Islet of Langerhans (tissue), 1 donor: ENCODE data around the gene LAMTOR4.

Experiments used
- FAIRE-seq: peaks from one replicate; lab custom pipeline; 2011; peaks lifted over from hg19 to GRCh38; lab: Jason Lieb, UNC

LAMTOR4 gene

DNA sequence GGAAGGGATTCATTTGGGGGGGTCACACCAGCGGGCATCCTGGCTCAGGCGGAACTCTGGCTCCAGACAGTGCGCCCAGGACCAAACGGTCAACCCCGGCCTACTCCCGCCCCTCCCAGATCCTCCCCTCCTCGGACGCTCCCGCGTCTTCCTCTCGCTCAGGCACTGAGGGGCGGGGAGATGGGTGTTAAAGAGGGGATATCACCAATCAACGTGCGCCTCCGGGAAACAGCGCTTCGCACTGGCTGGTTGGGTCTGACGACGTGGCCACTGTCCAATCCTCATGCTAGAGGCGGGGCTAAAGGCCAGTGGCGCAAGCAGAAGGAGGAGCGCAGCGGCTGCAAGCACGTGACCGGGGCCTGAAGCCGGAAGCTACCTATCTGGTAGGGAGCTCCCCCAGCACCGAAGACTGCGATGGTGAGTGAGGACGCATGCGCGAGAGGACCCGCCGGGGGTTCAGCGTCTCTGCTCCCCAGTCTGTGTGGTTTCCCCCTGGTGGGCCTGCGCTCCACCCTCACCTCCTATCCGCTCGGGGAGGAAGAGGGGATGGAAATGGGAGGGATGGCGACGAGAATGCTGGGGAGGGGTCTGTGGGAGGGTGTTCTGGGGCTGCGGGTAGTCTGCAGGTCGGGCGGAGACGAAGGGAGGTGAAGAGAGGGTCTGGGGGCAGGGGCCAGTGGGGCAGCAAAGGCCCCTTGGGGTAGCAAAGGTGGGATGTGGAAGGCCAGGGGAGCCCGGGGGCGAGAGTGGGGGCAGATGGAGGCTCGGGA, at the start of gene LAMTOR4:
TSS of gene LAMTOR4 (plus strand) at position 360 of the 770 bp plus-strand sequence. CDS start at position 415, 55 bp downstream.
- no peak for FAIRE-seq

DNA sequence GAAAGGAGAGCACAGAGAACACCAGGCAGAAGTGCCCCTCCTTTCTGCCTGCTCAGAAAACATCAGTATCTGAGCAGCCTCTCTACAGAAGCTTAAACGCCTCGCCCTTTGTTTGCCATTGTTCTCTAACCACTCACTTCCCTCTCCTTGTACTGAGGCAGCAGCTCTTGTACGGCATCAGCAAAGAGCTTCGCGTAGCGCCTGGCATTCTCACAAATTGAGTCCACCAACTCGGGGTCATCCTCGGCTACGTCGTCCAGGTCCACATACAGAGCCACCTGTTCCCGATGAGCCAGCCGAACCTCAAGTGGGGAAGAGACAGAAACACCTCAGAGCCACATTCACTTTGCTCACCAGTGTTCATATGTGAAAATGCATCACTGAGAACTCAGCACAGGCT, 49.3 kb upstream of the LAMTOR4 start:
- no peak for FAIRE-seq

DNA sequence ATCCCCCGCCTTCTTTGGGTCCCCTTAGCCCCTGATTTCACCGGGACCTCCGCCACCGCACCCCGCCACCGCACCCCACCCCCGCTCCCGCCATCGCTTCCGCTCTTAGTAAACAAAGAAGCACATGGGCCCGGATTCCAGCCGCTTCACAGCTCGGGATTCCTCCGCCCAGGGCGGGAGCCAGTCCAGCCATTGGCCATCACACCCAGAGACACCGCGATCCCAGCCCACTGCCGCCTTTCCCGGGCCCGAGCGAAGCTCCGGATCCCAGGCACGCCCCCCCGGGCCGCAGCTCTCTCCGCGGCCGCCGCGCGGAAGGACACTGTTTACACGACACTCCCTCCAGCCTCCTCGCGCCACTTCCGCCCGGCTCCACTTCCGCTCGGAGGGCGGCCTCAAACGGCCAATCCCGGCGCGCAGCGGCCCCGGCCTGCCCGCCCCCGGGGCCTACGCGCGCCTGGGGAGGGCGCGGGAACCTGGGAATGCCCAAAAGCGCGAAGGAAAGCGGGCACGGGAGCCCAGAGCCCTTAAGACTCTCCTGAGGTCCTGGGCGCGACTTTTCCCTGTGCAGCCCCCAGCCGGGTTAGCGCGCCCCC, 48.2 kb upstream of the LAMTOR4 start:
- FAIRE-seq: no peak

DNA sequence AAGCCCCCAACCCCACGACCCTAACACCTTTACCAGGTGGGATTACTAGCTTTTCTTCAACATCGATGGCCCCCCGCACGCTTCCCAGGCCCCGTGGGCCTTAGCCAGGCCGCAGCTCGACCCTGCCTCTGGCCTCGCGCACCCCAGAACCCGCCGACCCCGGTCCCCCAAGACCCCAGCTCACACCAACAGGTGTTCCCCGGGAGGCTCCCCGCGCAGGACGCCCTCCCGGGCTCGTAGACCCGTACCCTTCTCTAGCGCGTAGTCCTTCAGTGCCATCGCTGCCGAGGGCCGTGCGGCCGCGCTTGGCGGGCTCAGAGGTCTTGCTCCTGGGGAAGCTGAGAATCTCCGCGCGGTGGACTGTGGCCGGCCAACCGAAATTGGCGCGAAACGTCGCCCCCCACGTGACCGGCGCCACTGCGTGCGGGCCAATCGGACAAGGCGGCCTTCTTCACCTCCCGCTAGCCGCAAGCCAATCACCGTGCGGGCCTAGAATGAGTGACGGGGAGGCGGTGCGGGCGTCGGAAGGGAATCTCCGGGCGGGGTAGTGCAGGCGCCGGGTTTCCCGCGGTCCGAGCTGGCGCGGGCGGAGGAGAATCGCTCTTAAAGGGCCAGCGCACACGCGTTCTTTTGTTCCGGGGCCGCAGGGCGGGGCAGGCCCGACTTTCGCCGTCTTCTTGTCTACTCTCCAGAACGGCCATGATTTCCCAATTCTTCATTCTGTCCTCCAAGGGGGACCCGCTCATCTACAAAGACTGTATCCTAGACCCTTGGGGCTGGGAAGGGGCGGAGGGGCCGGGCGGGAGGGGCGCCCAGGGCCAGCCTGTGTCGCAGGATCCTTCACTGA, 47.5 kb upstream of the LAMTOR4 start, which contains the start of the genes AP4M1 and MCM7:
TSS of gene AP4M1 (plus strand) at position 628 of the 847 bp plus-strand sequence. CDS start at position 700, 72 bp downstream.
TSS of gene MCM7 (minus strand) at position 382 of the 847 bp plus-strand sequence. CDS start at position 279, 103 bp downstream.
- no peak for FAIRE-seq

DNA sequence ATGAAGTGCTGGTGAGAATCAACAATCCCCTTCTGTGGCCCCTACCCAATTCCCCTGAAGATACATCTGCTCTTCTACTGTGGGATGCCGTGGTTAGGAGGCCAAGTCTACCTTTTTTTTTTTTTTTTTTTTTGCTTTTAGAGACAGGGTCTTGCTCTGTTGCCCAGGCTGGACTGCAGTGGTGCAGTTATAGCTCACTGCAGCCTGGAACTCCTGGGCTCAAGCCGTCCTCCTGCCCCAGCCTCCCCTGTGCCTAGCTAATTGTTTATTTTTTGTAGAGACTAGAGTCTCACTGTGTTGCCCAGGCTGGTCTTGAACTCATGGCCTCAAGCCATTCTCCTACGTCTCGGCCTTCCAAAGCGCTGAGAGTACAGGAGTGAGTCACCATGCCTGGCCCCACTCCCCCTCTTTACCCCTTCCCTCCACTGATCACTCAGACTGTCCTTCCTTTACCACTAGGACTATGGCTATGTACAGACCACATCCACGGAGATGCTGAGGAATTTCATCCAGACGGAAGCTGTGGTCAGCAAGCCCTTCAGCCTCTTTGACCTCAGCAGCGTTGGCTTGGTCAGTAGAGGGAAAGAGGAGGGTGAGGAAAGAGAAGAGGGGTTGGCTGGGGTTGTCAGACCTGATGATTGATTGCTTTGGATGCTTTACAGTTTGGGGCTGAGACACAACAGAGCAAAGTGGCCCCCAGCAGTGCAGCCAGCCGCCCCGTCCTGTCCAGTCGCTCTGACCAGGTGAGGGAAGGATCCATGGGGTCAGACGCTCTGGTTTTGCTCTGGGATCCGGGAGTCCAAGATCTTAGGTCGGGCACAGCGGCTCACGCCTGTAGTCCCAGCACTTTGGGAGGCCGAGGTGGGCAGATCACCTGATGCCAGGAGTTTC, 45.5 kb upstream of the LAMTOR4 start:
- no peak for FAIRE-seq

DNA sequence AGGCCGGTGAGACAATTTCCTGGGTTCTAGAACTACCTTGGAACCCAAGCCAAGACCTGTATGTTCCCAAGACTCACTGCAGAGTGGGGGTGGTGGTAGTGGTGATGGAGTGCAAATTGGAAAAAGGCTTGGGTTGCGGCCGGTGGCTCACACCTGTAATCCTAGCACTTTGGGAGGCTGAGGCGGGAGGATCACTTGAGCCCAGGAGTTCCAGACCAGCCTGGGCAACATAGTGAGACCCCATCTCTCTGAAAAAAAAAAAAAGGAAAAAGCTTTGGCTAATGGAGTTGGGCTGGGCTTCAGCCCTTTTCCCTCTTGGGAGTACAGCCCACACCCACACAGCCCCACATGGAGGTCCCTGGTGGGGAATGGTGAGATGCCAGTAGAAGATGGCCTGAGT, 43.2 kb upstream of the LAMTOR4 start:
- FAIRE-seq: no peak

DNA sequence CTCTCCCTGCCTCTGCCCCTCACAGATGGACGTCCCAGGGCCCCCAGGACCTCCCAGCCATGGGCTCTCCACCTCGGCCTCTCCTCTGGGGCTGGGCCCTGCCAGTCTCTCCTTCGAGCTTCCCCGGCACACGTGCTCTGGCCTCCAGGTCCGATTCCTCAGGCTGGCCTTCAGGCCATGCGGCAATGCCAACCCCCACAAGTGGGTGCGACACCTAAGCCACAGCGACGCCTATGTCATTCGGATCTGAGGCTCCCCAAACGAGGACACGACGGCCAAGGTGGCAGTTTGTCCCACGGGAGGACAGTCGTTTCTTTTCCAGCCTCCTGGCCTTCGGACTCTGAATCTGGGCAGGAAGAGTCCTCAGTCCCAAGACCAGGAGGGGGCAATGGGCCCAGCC, 42.1 kb upstream of the LAMTOR4 start:
- FAIRE-seq: no peak

DNA sequence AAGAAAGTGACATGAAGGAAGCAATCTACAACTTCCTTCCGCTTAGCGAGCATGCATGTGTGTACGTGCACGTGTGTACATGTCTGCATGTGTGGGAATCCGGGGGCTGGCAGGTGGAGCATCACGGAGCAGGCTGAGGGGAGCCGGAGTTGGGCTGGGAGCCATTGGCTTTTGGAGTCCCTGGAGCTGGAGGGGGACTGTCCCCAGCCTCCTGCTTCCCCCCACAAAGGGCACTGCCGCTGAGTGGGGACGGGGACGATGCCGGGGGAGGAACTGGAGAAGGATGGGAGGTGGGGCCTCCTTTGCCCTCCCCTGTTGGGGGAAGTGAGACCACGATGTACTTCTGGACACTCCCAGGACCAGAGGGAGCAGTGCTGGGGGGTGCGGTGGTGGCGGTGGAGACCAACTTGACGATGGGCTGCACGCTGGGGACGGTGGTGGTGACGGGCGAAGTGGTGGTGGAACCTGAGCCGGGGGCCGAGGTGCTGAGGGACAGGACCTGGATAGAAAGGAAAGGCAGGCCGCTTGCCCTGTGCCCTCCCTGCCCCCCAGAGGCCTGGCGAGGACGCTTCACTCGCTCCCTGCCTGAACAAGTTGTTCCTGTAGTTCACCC, 41.5 kb upstream of the LAMTOR4 start:
- no peak for FAIRE-seq

DNA sequence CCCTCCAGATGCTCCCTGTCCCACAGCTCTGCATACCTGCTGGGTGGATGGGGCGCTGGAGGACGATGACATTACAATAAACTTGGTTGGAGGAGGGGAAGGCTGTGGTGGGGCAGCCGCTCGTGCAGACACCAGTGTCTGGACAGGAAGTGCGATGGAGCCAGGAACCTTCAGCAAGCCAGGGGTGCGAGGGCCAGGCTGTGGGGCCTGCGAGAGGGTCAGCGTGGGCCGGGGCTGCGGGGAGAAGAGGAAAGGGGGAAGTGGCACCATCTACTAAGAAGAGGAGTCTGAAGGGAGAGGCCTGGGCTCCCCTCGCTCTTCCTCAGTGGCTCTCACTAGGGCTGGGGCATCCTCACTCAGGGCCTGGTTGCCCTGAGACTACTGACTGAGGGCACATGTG, 40.8 kb upstream of the LAMTOR4 start:
- no peak for FAIRE-seq

DNA sequence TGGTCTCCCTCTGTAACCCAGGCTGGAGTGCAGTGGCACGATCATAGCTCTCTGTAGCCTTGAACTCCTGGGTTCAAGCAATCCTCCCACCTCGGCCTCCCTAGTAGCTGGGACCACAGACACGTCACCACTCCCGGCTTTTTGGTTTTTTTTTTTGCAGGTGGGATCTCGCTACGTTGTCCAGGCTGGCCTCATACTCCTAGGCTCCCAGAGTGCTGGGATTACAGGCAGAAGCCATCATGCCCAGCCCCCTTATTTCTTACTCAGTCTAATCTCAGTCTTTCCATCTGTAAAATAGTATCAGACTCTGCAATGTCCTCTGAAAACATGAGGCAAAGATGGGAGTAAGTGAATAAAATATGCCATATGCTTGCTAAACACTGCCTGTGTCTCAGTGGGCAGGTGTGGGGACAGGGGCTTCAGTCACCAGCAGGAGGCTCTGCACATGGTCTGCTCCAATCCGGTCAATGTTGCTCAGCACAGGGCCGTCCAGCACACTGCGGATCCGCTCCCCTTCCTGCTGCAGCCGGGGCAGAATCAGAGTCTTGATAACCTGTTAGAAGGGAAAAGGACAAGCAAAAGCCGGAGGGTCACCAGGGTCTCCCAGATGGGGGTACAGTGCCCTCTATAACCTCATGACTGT, 39.1 kb upstream of the LAMTOR4 start:
- FAIRE-seq: no peak

DNA sequence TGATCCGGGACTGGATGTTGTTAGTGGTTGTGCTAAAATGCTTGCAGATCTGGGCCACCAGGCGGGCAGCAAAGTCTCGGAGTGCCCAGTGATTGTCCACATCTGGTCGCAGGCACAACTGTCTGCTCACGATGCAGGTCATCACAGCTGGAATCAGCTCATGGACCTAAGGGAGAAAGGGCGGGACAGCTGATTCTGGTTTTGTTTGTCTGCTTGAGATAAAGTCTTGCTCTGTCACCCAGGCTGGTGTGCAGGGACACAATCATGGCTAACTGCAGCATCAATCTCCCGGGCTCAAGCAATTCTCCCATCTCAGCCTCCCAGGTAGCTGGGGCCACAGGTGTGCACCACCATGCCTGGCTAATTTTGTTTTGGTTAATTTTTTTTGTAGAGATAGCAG, 37.6 kb upstream of the LAMTOR4 start:
- FAIRE-seq: no peak

DNA sequence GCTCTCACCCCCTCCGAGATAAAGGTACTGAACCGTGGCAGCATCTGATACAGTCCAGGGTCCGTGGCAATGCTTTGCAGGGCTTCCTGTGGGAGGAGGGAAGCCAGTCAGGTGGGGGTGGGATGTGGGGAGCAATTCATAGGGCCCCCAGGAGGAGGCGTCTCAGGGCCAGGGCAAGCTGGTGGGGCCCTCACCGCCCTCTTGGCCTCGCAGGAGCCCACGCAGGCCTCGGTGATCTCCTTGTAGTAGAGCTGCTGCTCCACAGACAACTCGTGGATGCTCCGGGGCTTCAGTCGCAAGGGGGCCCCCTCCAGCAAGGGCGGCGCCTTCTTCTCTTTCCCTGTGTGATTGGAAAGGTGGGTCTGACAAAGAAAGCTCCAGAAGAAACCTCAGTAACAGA, 36.8 kb upstream of the LAMTOR4 start:
- no peak for FAIRE-seq

DNA sequence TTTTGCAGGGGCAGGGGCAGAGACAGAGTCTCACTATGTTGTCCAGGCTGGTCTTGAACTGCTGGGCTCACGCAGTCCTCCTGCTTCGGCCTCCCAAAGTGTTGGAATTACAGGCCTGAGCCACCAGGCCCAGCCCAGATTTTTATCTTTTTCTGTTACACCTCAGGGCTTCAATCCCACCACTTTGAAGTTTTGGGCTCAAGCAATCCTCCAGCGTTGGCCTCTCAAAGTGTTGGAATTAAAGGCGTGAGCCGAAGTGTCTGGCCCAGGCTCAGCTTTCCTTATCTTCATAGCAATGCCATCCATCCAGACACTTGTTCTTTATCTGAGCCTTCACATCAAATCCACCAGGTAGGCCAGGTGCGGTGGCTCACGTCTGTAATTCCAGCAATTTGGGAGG, 33.7 kb upstream of the LAMTOR4 start:
- FAIRE-seq: no peak

DNA sequence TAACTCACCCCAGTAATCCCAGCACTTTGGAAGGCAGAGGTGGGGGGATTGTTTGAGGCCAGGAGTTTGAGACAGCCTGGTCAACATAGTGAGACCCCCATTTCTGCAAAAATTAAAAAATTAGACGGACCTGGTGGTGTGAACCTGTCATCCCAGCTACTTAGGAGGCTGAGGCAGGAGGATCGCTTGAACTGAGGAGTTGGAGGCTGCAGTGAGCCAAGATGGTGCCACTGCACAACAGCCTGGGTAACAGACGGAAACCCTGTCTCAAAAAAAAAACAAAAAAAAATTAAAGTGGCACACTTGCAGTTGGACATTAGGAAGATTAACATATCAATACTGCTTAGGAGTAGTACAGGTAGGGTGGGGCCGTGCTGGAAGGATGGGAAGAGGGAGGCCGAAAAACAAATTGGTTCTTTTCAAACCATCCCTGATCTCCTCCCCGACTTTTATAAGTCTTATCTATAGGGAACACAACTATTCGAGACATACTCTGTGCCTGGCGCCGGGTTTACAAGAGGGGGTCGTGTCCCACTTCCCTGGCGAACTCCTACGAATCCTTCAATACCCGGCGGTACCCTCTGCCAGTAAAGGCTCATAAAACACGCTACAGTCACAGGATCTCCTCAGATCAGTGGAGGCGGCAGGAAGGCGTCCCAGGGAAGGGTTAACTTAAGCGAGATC, 30.2 kb upstream of the LAMTOR4 start:
- FAIRE-seq: no peak

DNA sequence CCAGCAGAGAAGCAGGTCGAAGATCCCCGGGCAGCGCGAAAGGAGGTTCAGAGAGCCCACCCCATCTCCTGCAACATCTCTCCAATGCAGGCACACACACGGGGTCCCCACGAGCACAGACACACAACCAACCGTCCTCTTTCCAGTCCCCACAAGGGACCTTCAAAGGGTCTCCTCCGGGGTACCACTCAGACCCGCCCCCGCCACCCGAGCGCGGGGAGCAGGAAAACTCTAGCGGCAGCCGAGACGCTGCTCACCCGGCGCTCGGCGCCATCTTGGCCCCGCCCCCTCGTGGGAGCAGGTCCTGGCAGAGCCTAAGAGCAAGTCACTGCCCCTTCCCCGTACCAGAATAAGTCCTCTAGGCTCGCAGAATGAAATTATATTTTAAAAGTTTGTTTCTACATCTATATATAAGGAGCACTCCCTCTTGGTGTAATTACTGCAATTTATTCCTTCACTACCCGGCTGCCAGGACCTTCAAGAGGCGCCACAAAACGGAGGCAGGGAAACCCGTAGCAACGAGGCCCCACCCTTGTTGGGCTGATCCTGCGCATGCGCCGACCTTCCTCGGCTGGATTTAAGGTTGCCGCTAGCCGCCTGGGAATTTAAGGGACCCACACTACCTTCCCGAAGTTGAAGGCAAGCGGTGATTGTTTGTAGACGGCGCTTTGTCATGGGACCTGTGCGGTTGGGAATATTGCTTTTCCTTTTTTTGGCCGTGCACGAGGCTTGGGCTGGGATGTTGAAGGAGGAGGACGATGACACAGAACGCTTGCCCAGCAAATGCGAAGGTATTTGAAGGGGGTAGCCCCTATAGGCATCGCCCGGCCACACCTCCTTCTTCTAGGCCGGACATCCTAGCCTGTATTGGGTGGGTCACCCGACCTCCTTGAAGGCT, 29.4 kb upstream of the LAMTOR4 start, which contains the start of the genes CNPY4 and TAF6:
TSS of gene CNPY4 (plus strand) at position 563 of the 898 bp plus-strand sequence. CDS start at position 674, 111 bp downstream.
TSS of gene TAF6 (minus strand) at position 287 of the 898 bp plus-strand sequence. CDS start 5,149 bp downstream, outside the sequence.
- FAIRE-seq: no peak

DNA sequence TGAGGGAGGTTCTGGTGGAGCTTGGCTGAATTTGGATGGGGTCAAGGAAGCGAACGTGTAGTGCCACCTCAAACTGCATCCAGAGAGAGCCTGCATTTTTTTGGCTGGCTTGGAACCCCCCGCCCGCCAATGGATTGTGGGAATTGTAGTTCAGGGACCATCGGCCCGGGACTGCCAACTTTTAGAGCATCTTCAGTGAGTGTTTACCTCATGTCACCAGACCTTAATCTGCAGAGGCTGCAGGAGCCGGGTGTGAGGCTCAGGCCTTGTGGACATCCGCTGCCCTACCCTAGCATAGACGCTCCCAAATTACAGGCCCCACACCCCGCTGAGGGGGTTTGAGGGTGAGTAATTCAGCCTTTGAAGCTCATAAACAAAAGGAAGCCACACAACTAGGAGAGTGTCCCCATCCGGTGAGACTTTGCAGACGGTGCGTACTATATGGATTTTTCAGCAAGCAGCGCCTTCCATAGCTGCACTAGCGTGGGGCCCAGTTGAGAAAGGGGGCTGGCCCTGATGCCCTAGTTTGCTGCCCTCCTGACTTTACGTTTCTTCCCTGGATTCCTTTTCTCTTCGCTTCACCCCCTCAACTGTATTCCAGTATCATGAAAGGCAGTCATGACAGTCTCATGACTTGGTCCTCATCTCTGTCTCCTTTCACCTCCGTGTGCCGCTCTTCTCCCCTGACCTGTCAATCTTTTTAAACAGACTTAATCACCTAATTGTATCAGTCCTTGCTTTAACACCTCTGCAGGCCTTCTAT, 28.6 kb upstream of the LAMTOR4 start:
- no peak for FAIRE-seq

DNA sequence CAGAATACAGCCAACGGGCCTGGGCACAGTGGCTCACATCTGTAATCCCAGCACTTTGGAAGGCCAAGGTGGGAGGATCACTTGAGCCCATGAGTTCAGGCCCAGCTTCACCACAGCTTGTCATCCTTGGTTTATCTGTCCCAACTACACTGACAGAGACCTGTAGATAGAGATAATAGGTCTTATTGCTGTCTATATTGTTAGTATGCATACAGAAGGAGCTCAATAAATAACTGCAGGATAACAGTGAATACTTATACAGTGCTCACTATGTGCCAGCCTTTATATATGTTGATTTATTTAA, 28.0 kb upstream of the LAMTOR4 start:
- no peak for FAIRE-seq

DNA sequence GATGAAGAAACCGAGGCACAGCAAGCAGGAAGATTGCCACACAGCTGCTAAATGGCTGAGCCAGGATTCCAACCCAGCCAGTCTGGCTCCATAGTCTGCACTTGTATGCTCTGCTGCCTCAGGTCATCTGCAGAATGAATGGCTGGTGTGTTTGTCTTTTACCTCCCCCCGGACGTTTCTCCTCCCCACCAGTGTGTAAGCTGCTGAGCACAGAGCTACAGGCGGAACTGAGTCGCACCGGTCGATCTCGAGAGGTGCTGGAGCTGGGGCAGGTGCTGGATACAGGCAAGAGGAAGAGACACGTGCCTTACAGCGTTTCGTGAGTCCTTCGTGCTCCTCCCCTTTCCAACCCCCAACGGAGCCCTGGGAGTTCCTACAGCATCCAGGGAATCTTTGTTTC, 26.7 kb upstream of the LAMTOR4 start:
- no peak for FAIRE-seq
